Sigmoid colon (tissue), 4 donors: ENCODE measurements around the gene CFAP99.
A peak's percentile ranks its signal among the peaks of the same experiment; 100 is the strongest.

Experiments
- CTCF ChIP-seq, 4 experiments: fragments of 450-650 bp in 3 of 4; fragments of 200-600 bp in 1 of 4; IDR thresholded peaks; one replicate each; pipeline ENCODE4 v1.5.1; 2016 to 2019; ENCODE audit warnings: antibody characterized with exemption in 4 of 4, mild to moderate bottlenecking in 3 of 4, moderate library complexity in 2 of 4
- EP300 ChIP-seq, 4 donors: sonication (generic); formaldehyde crosslinking; IDR thresholded peaks; one replicate each; pipeline ENCODE4 v1.6.1; 2017; ENCODE audit warnings: antibody characterized with exemption in 4 of 4
- POLR2A ChIP-seq, 2 donors: fragments of 450-650 bp; IDR thresholded peaks; one replicate each; pipeline ENCODE4 v1.6.1; 2016; ENCODE audit warnings: antibody characterized with exemption in 2 of 2, mild to moderate bottlenecking in 2 of 2, moderate library complexity in 2 of 2
- POLR2AphosphoS5 ChIP-seq, 4 donors: sonication (generic); formaldehyde crosslinking; IDR thresholded peaks; one replicate each; pipeline ENCODE4 v1.6.1; 2017; ENCODE audit warnings: antibody characterized with exemption in 4 of 4

GRCh38 chr4:2462218-2462991, 43.6 kb downstream of the CFAP99 start:
- TF ChIP-seq CTCF (IDR thresholded peaks at IDR 0.05) (peak in 1 of 4 experiments; percentile 66), POLR2A (IDR thresholded peaks at IDR 0.05) (no peak), POLR2AphosphoS5 (IDR thresholded peaks at IDR 0.05) (no peak), EP300 (IDR thresholded peaks at IDR 0.05) (no peak)
